Lung (tissue), 12 donors: Measurements from ENCODE around the gene HCN3. TPM values are rescaled to one million over a fixed set of nuclear protein-coding genes. Genes with fewer than 3 reads are reported as not detected.

Experiments used
- ATAC-seq: fragments of 200-7000 bp; cut with Tn5 transposase; one replicate; pipeline ENCODE4 v1.9.1; 2020; ENCODE audit warnings: moderate number of reproducible peaks; ENCODE audit not compliant: insufficient read depth, low FRiP score
- DNase-seq, 3 donors: peaks; one replicate each; pipeline ENCODE4 v3.0.0-alpha.2; 2013 to 2017
- H3K27ac ChIP-seq, 2 donors: one replicate each; pipeline ENCODE4 v1.5.1; 2013; ENCODE audit warnings: mild to moderate bottlenecking in 2 of 2, moderate library complexity in 2 of 2, control low read depth in 1 of 2, inconsistent platforms in 1 of 2, low read depth in 1 of 2, low read length in 1 of 2
- H3K27me3 ChIP-seq, 3 donors: one replicate each; pipeline ENCODE4 v1.5.1; 2013; ENCODE audit warnings: low read length in 2 of 3; ENCODE audit not compliant: control insufficient read depth in 3 of 3, insufficient read depth in 3 of 3
- H3K36me3 ChIP-seq, 4 donors: one replicate each; pipeline ENCODE4 v1.5.1; 2013; ENCODE audit warnings: low read length in 4 of 4, mild to moderate bottlenecking in 1 of 4, moderate library complexity in 1 of 4; ENCODE audit not compliant: control insufficient read depth in 4 of 4, insufficient read depth in 4 of 4
- H3K4me1 ChIP-seq, 5 donors: one replicate each; pipeline ENCODE4 v1.5.1; 2013; ENCODE audit warnings: low read length in 5 of 5, mild to moderate bottlenecking in 2 of 5, moderate library complexity in 1 of 5; ENCODE audit not compliant: control insufficient read depth in 5 of 5, insufficient read depth in 5 of 5
- H3K4me3 ChIP-seq: one replicate; pipeline ENCODE4 v1.5.1; 2013; ENCODE audit warnings: mild to moderate bottlenecking, control low read depth, moderate library complexity
- H3K9ac ChIP-seq, 2 donors: one replicate each; pipeline ENCODE4 v1.5.1; 2013; ENCODE audit warnings: low read length in 2 of 2, control low read depth in 1 of 2; ENCODE audit not compliant: insufficient read depth in 1 of 2
- H3K9me3 ChIP-seq, 4 donors: one replicate each; pipeline ENCODE4 v1.5.1; 2013; ENCODE audit warnings: low read length in 3 of 4, mild to moderate bottlenecking in 1 of 4, moderate library complexity in 1 of 4; ENCODE audit not compliant: control insufficient read depth in 4 of 4, insufficient read depth in 3 of 4
- CTCF ChIP-seq: IDR thresholded peaks from 2 replicates; pipeline ENCODE4 v1.5.1; 2012; ENCODE audit warnings: mild to moderate bottlenecking; ENCODE audit errors: control extremely low read depth, extremely low read depth
- WGBS, 2 donors: extraction: QIAGEN DNeasy Blood & Tissue Kit; methylation state at CpG; one replicate each; pipeline ENCODE4 v1.1.7; 2013; 5-methylcytosine and 5-hydroxymethylcytosine counted together
- polyA plus RNA-seq, 2 donors: library from polyadenylated mRNA; stranded (reverse); fragments of 200-250 nt; gene quantifications; one replicate each; pipeline ENCODE4 v1.2.1, GENCODE V29; 2013
- total RNA-seq, 2 donors: library from RNA; depleted of rRNA in 1 of 2; stranded (reverse); fragments of >200 nt in 1 of 2; gene quantifications; one replicate each; pipeline ENCODE4 v1.2.1, GENCODE V29; 2014 to 2021
- donor health status: control.
- donor health status: control.
- donor health status: Bipolar disorder and iron deficiency.
- donor health status: healthy.
- donor health status: DM: yes; HTN: yes; CAD: no.

The HCN3 gene
- total and polyA plus RNA-seq, 4 donors: 1.0 to 4.7 (median 2.2) TPM

GRCh38 chr1:155254714-155255242 lies 22.5 kb upstream of the HCN3 start:
- H3K9ac ChIP-seq: no peak overlapping the region
- TF ChIP-seq CTCF: no peak
- no peaks in the 10 kb centered on the region for H3K9me3 ChIP-seq
- H3K4me3 ChIP-seq: peak overlapping the region; percentile 60
- WGBS, 2 donors: 6 to 10% methylated on average over 18 to 35 of the region's 35 CpGs
- DNase-seq: peak in 1 of 3 donors; percentile 37
- no peaks in the 10 kb centered on the region for H3K27me3 ChIP-seq
- H3K27ac ChIP-seq: peak overlapping the region; percentile 86 to 99
- no peak for ATAC-seq
- H3K4me1 ChIP-seq: peaks cover 0 to 32% (median 11%) of the 10 kb centered on the region in 5 donors
- H3K36me3 ChIP-seq: peaks cover 0 to 14% (median 11%) of the 10 kb centered on the region in 4 donors

GRCh38 chr1:155255243-155256007 lies 21.8 kb upstream of the HCN3 start, which contains the start of gene ENTREP3:
Gene ENTREP3, minus strand, starts transcription at chr1:155255483. Its CDS starts 606 bp downstream, at chr1:155254877.
- Histone ChIP-seq H3K36me3 (peaks cover 0 to 19% (median 11%) of the 10 kb centered on the region in 4 donors), H3K27ac (peak within 1 kb of the TSS; percentile 86 to 99), H3K4me3 (peak within 1 kb of the TSS; percentile 60), H3K4me1 (peaks cover 0 to 32% (median 10%) of the 10 kb centered on the region in 5 donors), H3K27me3 (no peaks in the 10 kb centered on the region), H3K9me3 (no peaks in the 10 kb centered on the region), H3K9ac (peak within 1 kb of the TSS; percentile 17 to 84)
- TF ChIP-seq CTCF: no peak
- DNase-seq (peak; percentile 93 to 95 (median 94)), ATAC-seq (peak; percentile 91)
- WGBS, 2 donors: 1 to 3% methylated on average over 53 to 54 of the region's 54 CpGs

- Histone ChIP-seq H3K36me3 (peaks cover 0 to 19% (median 11%) of the 10 kb centered on the region in 4 donors), H3K27me3 (no peaks in the 10 kb centered on the region), H3K4me3 (no peak overlapping the region), H3K9me3 (no peaks in the 10 kb centered on the region), H3K27ac (peak overlapping the region; percentile 86 to 99), H3K4me1 (peaks cover 5 to 35% (median 11%) of the 10 kb centered on the region in 5 donors), H3K9ac (peak overlapping the region in 1 of 2 donors; percentile 17)
- DNase-seq: no peak
- no peak for ATAC-seq
- no peak for TF ChIP-seq CTCF
- 81% methylated on average over 20 of the region's 20 CpGs for WGBS, 2 donors
These were observed 21.0 kb upstream of the HCN3 start for GRCh38 chr1:155256058-155256852.
